Measurements from ENCODE around the gene ARX. TPM values are rescaled to one million over a fixed set of nuclear protein-coding genes. Genes with fewer than 3 reads are reported as not detected.

Gene ARX
- total and polyA plus RNA-seq, 2 of the 8 experiments (the other 6 are each of a cell fraction or from before 2014, with no cell fraction given), result not detected

DNA sequence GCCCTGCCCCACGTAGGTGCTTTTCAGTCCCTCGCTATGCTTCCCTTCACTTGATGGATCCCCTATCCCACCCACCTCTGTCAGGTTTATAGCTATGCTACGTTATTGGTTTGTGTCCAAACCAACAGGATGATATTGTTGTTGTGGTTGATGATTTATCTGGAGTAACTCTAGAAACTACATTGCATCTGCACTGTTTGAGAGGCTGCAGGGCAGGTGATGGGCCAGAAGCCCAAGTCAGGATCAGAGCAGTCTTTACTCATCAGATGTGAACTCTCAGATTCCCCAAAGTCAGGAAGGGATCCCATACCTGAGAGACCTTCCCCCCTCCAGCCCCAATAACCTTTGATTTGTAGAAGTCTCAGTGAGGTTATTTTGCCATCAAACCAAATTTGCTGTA lies 34.7 kb downstream of the ARX start:
- no peak overlapping the region for H3K4me3 ChIP-seq (ENCODE audit: extremely low read depth in 1 of 4, insufficient read depth in 2 of 4, low read depth in 3 of 4, low read length in 4 of 4)
- H4K20me1 ChIP-seq (replicated peaks in 1 of 2; ENCODE audit: control insufficient read depth in 1 of 2, insufficient read depth in 2 of 2, low read length in 2 of 2), result no peaks in the 10 kb centered on the region
- no peaks in the 10 kb centered on the region for H3K4me1 ChIP-seq (replicated peaks in 1 of 4; ENCODE audit: control insufficient read depth in 3 of 4, insufficient read depth in 4 of 4, low read length in 3 of 4)
- no peak overlapping the region for H3K23ac ChIP-seq (ENCODE audit: insufficient read length)
- H3K4me2 ChIP-seq (ENCODE audit: insufficient read depth in 1 of 2, low read depth in 2 of 2, low read length in 2 of 2), result no peak overlapping the region
- H3K9ac ChIP-seq (replicated peaks in 1 of 4; ENCODE audit: extremely low read depth in 1 of 4, low read depth in 3 of 4, low read length in 3 of 4), result no peak overlapping the region
- WGBS, 2 experiments (ENCODE audit: extremely low coverage in 1 of 2, insufficient coverage in 1 of 2, insufficient read length in 1 of 2, insufficient replicate concordance in 2 of 2, low coverage in 1 of 2, low lambda C conversion rate in 2 of 2, missing lambda C conversion rate in 1 of 2), result 89% methylated on average over 3 of the region's 3 CpGs; no CpG with 5 or more reads in 1 of the 2 experiments
- DNase-seq (ENCODE audit: low read depth in 1 of 2, low spot score in 2 of 2) (no peak), FAIRE-seq (no peak)
- H2AFZ ChIP-seq (ENCODE audit: low read length), result no peak overlapping the region
- TF ChIP-seq CBX8 (IDR thresholded peaks at IDR 0.05; ENCODE audit: borderline replicate concordance, low read depth, low read length) (no peak), NANOG (IDR thresholded peaks at IDR 0.05; ENCODE audit: insufficient read depth, low read depth, low read length, poor library complexity, severe bottlenecking) (no peak), TBP (IDR thresholded peaks at IDR 0.05; ENCODE audit: low read depth, low read length) (no peak), FOSL1 (IDR thresholded peaks at IDR 0.05; ENCODE audit: insufficient read depth, low read depth, low read length) (no peak), TEAD4 (IDR thresholded peaks at IDR 0.05; ENCODE audit: low read depth, low read length) (no peak), CHD2 (IDR thresholded peaks at IDR 0.05; ENCODE audit: low read length) (no peak), YY1 (IDR thresholded peaks at IDR 0.05; ENCODE audit: low read depth, low read length) (no peak), ASH2L (IDR thresholded peaks at IDR 0.05; ENCODE audit: low read length) (no peak), SP1 (IDR thresholded peaks at IDR 0.05; ENCODE audit: low read depth, low read length) (no peak), RFX5 (IDR thresholded peaks at IDR 0.05; ENCODE audit: borderline replicate concordance, low read depth, low read length) (no peak), CBX5 (IDR thresholded peaks at IDR 0.05; ENCODE audit: low read depth, low read length) (no peak), POLR2A (IDR thresholded peaks at IDR 0.05; ENCODE audit: control extremely low read depth in 1 of 2, low read depth in 2 of 2, low read length in 2 of 2) (no peak), CEBPB (IDR thresholded peaks at IDR 0.05; ENCODE audit: low read depth, low read length) (no peak), TCF12 (IDR thresholded peaks at IDR 0.05; ENCODE audit: low read depth, low read length) (no peak), CTBP2 (IDR thresholded peaks at IDR 0.05; ENCODE audit: borderline replicate concordance, insufficient read depth, insufficient read length, low read length) (no peak)
- H3K79me1 ChIP-seq (ENCODE audit: low read depth, low read length), result no peaks in the 10 kb centered on the region
- POLR2A ChIA-PET (ENCODE audit: partially characterized antibody), result no interaction called here
- no peak overlapping the region for H4K5ac ChIP-seq (ENCODE audit: insufficient read length, low read depth, low read length)
- H2AK5ac ChIP-seq (ENCODE audit: low read depth, low read length), result no peak overlapping the region
- no peak overlapping the region for H3K56ac ChIP-seq (replicated peaks; ENCODE audit: insufficient read length, low read depth, low read length)
- H4K8ac ChIP-seq (ENCODE audit: extremely low read depth, insufficient read depth, low read length), result no peak overlapping the region
- H3K9me3 ChIP-seq (ENCODE audit: insufficient read depth in 2 of 2, low read depth in 1 of 2, low read length in 1 of 2), result no peaks in the 10 kb centered on the region
- no peak overlapping the region for H2BK20ac ChIP-seq (ENCODE audit: low read length)
- H2BK15ac ChIP-seq (ENCODE audit: low read length), result no peak overlapping the region
- no peak overlapping the region for H3K18ac ChIP-seq (ENCODE audit: extremely low read depth, low read length)
- no peak overlapping the region for H3K14ac ChIP-seq (ENCODE audit: insufficient read length)
- H4K91ac ChIP-seq (replicated peaks; ENCODE audit: insufficient read length, low read length), result no peak overlapping the region
- no peaks in the 10 kb centered on the region for H3K27me3 ChIP-seq (replicated peaks in 1 of 4; ENCODE audit: control insufficient read depth in 3 of 4, extremely low read depth in 1 of 4, insufficient read depth in 3 of 4, low read length in 3 of 4)
- no peak overlapping the region for H2BK5ac ChIP-seq (ENCODE audit: low read depth, low read length)
- no peaks in the 10 kb centered on the region for H3K79me2 ChIP-seq (ENCODE audit: control insufficient read depth in 1 of 2, insufficient read depth in 2 of 2, low read length in 2 of 2)
- H3K4ac ChIP-seq (replicated peaks; ENCODE audit: insufficient read length, low read depth, low read length), result no peak overlapping the region
- CTCF ChIA-PET (ENCODE audit: partially characterized antibody), result no interaction called here
- H2BK12ac ChIP-seq (ENCODE audit: low read depth, low read length), result no peak overlapping the region
- H3K27ac ChIP-seq (ENCODE audit: low read depth, low read length), result no peak overlapping the region
- no peaks in the 10 kb centered on the region for H3K23me2 ChIP-seq (ENCODE audit: low read depth, low read length)
- H3K36me3 ChIP-seq (ENCODE audit: control insufficient read depth in 2 of 4, insufficient read depth in 4 of 4, low read length in 3 of 4), result no peaks in the 10 kb centered on the region
- H2BK120ac ChIP-seq (replicated peaks; ENCODE audit: low read depth, low read length), result no peak overlapping the region
